Activated CD8-positive, alpha-beta memory T cell treated with anti-CD3 and anti-CD28 coated beads for 1 hour (primary cell): ENCODE data around the gene RALGAPB.
"Not testable (repeated sequence)": the region's sequence is repeated elsewhere in the genome, so short reads cannot be mapped to it uniquely, and the experiment has no call there.

Experiments used
- DNase-seq, 2 donors: peaks; one replicate each; pipeline ENCODE4 v3.0.0-alpha.2; 2020; ENCODE audit warnings: low read depth in 1 of 2; ENCODE audit errors: extremely low read depth in 1 of 2

Gene RALGAPB

GRCh38 chr20:38479596-38479995, 7.0 kb downstream of the RALGAPB start:
- no peak for DNase-seq

GRCh38 chr20:38485041-38485440, 12.4 kb downstream of the RALGAPB start:
- no peak for DNase-seq

GRCh38 chr20:38489181-38489580, 16.5 kb downstream of the RALGAPB start:
- no peak for DNase-seq

DNA sequence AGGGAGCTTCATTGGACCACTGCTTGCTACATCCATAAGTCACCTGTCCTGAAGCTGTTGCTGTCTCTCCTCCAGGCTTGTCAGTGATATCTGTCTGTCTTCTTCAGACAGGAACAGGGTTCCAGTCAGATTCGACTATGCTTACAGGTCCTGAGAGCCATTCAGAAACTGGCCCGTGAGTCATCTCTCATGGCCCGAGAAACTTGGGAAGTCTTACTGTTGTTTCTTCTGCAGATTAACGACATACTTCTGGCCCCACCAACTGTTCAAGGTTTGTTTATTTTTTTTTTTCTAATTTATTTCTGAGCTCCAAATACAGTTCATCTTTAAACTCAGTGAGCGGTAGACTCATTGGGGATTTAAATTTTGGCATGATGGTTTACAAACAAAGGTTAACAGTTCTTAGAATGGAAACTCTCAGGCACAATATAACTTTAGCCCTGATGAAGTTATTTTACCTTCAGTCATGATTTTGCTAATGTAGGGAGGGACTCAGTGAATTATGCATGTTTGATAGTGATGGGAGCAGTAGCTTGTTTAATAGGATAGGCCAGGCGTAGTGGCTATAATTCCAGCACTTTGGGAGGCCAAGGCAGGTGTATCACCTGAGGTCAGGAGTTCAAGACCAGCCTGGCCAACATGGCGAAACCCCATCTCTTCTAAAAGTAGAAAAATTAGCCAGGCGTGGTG, 24.7 kb downstream of the RALGAPB start:
- no peak for DNase-seq

GRCh38 chr20:38498909-38499308, 26.3 kb downstream of the RALGAPB start:
- no peak for DNase-seq

DNA sequence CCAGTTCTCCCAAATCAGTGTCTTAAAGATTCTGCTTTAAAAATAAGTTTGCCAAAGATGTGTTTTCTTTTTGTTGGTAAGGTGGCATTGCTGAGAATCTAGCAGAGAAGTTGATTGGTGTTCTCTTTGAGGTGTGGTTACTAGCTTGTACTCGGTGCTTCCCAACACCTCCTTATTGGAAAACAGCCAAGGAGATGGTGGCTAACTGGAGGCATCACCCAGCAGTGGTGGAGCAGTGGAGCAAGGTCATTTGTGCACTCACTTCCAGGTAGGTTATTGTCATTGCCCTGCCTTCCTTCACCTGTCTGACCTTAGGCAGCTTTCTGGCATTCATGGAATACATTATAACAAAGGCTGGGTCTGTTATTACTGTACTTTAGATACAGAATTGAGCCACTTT, 26.7 kb downstream of the RALGAPB start:
- DNase-seq: no peak

- DNase-seq: no peak
These were observed 29.3 kb downstream of the RALGAPB start for GRCh38 chr20:38501858-38502436.

DNA sequence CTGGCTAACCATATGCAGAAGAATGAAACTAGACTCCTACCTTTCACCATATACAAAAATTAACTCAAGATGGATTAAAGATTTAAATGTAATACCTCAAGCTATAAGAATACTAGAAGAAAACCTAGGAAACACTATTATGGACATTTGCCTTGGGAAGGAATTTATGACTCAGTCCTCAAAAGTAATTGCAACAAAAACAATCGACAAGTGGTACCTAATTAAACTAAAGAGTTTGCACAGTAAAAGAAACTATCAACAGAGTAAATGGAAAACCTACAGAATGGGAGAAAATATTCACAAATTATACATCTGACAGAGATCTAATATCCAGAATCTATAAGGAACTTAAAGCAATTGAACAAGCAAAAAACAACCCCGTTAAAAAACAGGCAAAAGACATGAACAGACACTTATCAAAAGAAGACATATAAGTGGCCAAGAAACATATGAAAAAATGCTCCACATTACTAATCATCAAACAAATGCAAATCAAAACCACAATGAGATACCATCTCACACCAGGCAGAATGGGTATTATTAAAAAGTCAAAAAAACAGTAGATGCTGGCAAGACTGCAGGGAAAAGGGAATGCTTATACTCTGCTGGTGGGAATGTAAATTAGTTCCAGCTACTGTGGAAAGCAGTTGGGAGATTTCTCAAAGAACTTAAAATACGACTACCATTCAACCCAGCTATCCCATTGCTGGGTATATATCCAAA, 31.9 kb downstream of the RALGAPB start:
- DNase-seq: no peak

DNA sequence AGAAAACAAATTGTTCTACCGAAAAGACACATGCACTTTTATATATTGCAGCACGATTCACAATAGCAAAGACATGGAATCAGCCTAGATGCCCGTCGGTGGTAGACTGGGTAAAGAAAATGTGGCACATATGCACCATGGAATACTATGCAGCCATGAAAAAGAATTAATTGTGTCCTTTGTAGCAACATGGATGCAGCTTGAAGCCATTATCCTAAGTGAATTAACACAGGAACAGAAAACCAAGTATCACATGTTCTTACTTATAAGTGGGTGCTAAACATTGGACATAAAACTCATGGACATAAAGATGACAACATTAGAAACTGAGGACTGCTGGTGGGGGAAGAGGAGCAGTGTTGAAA, 32.4 kb downstream of the RALGAPB start:
- DNase-seq: no peak

DNA sequence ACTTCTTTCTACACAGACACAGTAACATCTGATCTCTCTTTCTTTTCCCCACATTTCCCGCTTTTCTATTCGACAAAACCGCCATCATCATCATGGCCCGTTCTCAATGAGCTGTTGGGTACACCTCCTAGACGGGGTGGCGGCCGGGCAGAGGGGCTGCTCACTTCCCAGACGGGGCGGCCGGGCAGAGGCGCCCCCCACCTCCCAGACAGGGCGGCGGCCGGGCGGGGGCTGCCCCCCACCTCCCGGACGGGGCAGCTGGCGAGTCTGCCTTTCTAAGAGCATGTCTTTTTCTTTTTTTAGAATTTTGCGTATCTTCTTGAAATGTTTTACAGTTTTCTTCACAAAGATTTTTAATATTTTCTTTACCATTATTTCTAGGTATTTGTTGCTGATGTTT, 39.1 kb downstream of the RALGAPB start:
- DNase-seq: not testable (repeated sequence)

GRCh38 chr20:38514185-38514584, 41.5 kb downstream of the RALGAPB start:
- DNase-seq: no peak

DNA sequence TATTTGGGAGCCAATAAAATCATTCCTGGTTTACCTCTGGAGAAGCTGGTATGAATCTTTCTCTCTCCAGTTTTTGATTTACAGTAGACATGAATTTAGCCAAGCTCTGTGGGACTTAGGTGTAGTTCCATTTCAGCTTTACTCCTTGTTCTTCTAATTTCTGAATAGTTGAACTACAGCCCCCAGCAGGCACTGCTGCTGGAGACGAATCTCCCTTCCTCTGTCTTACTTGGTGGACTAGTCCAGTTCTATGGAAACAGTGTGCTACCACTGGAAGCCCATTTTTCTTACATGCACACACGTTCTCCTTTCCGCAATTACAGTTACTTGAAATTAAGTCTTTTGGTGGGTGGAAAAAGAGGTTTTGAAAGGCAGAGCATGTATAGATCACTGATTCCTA, 42.3 kb downstream of the RALGAPB start:
- no peak for DNase-seq

DNA sequence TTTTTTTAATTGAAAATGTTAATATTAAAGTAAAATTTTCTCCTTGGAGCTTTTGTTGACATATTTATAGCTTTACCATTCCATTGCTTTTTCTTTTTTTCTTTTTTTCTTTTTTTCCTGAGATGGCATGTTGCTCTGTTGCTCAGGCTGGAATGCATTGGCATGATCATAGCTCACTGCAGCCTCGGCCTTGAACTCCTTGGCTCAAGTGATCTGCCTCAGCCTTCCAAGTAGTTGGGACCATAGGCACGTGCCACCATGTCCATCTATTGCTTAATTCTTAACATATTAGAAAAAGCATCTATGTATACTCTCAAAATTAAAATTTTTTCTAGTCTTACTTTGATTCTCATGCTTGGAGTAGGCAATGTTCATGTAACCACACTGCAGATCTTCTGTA, 43.0 kb downstream of the RALGAPB start:
- no peak for DNase-seq

DNA sequence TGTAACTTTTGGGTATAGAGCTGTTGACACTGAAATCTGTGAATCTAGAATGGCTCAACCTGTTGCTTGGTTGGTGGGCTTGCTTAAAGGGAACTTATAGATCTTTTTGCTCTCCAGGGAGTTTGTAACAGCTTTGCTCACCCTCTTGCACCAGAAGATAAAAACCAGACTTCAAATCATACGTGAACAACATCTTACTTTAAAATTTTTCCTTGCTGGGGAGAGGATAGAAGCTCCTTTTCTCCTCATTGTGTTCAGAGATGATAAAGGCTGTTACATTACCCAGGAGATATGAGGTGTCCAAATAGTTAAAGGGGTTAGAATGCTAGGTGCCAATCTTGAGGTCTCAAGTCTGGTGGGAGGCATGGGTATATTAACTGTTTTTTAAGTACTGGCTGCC, 46.8 kb downstream of the RALGAPB start:
- DNase-seq: no peak

- no peak for DNase-seq
These were observed 47.6 kb downstream of the RALGAPB start for GRCh38 chr20:38520261-38520660.

DNA sequence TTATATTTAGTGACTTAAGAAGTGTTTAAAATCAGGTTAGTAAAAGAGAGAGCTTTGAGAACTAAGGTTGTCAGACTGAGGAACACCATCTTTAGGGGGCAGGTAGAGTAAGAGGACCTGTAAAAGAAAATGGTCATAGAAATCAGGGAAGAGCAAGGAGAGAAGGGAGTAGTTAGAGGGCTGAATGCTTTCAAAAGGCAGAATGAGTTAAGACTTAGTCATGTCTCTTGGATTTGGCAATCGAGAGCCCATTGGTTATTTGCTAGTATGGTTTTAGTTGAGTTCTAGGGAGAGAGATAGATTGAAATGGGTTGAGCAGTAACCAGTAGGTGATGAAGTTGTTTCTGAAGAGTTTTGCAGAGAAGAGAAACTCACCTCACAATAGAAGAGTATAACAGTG, 51.1 kb downstream of the RALGAPB start:
- no peak for DNase-seq

DNA sequence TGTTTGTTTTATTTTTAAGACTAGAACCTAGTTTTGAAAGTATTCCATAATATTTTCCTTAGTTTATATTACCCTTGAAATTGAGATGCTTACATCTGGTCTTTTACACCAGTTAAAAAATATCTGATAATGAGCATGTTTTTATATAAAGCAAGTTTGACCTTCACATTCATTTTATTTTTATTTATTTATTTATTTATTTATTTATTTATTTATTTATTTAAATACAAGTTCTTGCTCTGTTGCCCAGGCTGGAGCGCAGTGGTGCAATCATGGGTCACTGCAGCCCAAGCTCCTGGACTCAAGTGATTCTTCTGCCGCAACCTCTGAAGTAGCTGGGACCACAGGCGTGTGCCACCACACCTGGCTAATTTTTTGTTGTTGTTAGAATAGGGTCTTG, 55.5 kb downstream of the RALGAPB start:
- DNase-seq: no peak

GRCh38 chr20:38531021-38531420, 58.4 kb downstream of the RALGAPB start:
- DNase-seq: no peak

- DNase-seq: no peak
These were observed 62.1 kb downstream of the RALGAPB start for GRCh38 chr20:38534756-38535155.

DNA sequence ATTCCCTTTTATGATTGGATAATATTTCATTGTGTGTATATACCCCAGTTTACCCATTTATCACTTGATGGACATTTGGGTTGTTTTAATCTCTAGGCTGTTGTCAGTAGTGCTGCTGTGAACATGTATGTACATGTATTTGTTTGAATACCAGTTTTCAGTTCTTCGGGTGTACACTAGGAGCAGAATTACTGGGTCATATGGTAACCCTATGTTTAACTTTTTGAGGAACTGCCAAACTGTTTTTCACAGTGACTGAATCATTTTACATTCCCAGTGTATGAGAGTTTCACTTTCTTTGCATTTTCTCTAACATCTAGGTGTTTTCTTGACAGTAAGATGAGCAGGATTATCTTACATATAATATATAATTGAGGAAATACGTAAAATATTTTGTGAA, 63.7 kb downstream of the RALGAPB start:
- DNase-seq: no peak

DNA sequence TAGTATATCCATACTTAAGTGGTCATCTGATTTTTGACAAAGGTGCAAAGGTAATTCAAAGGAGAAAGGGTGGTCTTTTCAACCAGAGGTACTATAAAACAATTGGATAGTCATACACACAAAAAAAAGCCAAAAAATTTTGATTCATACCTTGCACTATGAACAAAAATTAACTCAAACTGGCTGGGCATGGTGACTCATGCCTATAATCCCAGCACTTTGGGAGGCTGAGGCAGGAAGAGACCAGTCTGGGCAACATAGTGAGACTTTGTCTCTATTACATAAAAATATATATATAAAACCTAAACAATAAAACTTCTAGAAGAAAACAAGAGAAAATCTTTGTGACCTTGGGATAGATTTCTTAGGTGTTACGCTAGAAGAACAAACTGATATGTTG, 64.5 kb downstream of the RALGAPB start:
- DNase-seq: no peak

- DNase-seq: no peak
These were observed 66.1 kb downstream of the RALGAPB start for GRCh38 chr20:38538789-38539188.
